GM21390 (cell line): ENCODE measurements around the gene FABP1.

Experiments used
- ATAC-seq: cut with Tn5 transposase; IDR thresholded peaks from one replicate; pipeline ENCODE4 v1.9.1; 2021; ENCODE audit not compliant: unreplicated experiment

The FABP1 gene

DNA sequence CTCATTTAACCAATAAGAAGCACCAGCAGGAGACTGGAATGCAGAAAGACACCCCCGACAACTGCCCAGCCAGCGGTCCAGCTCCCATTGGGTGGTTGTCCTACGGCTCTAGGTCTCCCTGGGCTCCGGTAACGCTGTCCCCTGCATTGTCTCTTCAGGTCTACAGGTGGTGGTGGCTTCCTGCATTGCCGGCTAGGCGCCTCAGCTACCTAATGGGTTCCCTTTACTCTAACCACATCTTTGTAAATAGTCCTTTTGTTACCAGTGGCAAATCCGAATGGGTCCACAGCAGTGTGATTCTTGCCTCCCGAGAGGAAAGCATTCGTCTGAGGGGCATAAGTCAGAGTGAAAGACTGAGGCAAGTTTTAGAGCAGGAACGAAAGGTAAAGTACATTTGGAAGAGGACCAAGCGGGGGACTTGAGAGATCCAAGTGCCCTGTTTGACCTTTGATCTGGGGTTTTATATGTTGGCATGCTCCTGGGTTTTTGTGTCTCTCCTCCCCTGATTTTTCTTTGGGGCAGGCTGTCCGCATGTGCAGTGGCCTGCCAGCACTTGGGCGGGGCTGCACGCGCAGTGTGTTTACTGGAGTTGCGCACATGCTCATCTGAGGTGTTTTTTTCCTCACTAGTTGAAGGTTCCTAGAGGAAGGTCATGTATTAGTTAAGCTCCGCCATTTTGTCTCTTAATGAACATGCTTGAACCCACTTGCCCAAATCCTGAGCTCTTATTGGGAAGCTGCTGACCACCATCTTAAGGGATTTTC, 11.0 kb downstream of the FABP1 start:
- no peak for ATAC-seq

DNA sequence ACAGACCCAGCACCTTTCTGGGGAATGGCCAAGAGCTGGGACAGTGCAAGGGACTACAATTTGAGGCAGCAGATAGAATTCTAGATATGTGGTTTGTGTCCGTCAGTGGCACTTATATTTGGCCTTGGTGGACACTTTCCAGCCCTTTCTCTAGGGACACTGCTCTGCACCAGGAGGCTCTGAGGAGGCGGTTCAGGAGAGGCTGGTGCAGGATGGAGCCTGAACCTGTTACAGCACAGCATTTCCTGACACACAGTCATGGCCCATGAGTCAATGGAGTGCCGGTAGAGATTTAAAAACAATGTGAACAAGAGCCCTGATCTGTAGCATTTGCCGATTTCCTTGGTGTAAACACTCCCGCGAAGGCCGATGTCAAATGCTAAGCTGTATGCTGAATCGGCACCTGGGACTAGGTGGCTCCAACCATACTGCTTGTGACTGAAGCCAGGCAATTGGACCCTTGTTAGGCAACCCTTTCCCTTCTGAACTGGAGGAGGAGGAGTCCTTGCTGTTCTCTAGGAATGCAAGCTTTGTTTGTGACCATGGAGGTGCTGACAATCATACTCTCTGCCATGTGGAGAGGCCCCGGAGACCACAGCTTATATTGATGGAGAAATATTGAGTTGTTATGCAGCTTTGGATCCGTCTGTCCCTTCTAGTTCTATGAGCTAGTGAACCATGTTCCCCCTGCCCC, 11.9 kb downstream of the FABP1 start:
- no peak for ATAC-seq

DNA sequence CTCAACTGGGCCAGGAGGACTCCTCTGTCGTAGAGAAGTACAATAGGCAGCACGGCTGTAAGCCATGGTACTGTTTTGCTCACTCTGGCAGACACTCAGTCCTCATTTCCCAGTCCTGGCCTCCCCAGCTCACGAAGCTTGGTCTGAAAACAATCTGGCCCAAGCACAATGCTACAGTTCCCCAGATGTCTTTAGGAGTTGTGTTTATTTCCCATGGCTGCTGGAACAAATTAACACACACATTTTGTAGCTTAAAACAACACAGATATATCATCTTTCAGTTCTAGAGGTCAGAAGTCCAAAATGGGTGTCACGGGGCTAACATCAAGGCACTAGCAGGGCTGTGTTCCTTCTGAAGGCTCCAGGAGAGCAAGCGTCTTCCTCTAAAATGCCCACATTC, 13.0 kb downstream of the FABP1 start:
- no peak for ATAC-seq

DNA sequence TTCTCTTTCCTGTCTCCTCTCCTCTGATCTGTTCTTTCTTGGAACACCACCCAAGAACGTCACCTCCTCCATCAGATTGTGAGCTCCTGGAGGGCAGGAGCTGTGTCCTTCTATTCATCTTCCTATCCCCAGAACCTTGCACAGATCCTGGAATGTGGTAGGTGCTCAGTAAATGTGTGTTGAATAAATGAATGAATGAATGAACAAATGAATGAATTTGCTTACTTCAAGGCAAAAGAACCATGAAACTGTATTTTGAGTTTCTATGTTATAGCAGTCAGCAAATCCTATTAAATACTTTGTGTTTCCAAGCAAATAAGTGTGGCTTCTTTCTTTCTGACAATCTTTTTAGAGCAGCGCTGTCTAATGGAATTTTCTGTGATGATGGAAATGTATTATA, 14.8 kb downstream of the FABP1 start:
- no peak for ATAC-seq

DNA sequence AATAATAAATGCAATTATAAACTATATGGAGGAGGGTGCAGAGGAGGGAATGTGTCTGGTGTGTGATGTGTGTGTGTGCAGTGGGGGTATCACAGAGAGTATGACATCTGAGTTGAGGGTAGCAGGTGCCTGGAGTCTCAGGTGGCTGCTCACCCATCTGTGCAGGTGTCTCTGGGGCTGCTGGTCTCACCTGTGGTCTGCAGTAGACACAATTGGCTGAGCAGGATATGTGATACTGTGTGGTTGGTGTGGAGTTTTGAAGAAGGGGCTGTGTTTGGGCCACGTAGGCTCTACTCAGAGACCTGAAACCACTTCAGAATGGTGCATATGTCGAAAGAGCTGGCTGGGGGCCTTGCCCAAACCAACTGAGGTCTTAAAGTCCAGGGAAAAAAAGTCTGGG, 17.0 kb downstream of the FABP1 start:
- no peak for ATAC-seq

DNA sequence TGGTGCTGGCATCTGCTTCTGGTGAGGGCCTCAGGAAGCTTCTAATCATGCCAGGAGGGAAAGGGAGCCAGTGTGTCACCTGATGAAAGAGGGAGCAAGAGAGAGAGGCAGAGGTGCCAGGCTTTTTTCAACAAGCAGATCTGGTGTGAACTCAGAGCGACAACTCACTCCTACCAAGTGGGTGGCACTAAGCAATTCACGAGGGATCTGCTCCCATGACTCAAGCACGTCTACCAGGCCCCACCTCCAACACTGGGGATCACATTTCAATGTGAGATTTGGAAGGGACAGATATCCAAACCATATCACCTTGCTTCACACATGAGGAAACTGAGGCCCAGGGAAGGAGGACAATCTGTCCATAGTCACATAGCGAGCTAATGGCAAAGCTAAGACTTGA, 19.1 kb downstream of the FABP1 start:
- ATAC-seq = no peak

DNA sequence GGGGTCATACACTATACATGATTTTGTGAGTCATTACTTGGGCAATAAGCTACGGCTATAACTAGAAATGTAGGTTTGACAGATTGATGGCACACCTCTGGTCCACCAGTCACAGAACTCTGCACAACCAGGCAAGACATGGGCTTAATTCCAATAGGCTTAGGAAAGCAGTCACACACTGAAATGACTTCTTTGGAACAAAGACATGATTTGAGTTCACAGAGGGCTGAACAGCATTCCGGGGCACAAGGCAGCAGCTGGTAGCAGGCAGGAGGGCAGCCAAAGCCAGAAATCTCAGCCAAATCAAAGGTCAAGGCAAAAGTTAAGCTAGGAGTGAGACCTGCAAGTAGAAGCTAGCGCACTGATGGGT, 27.4 kb downstream of the FABP1 start:
- no peak for ATAC-seq

DNA sequence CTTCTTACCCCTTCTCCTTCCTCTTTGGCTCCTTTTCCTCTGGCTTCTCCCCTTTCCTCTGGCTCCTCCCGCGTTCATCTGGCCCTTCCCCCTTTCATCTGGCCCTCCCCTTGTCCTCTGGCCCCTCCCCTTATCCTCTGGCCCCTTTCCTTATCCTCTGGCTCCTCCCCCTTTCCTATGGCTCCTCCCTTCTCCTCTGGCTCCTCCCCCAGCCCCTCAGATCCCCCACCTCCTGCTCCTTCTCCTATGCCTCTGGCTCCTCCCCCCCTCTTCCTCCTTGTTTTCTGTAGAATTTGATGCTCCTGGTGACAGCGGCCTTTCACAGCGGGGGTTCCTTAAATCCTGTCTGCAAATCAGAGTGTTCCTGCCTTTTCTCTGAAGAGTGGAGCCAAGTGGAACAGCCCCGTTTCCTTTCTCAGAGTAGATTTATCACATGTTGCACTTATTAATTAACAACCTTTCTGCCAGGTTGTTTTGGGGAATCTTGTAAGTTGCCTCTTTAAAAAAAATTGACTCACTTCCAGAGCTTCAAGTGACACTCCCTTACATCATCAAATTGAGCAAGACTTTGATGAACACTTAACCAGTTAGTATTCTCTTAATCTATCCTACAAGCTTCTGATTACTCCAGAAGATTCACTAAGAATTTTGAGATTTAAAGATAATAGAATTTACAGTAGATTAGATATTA, 27.9 kb downstream of the FABP1 start:
- ATAC-seq = no peak

DNA sequence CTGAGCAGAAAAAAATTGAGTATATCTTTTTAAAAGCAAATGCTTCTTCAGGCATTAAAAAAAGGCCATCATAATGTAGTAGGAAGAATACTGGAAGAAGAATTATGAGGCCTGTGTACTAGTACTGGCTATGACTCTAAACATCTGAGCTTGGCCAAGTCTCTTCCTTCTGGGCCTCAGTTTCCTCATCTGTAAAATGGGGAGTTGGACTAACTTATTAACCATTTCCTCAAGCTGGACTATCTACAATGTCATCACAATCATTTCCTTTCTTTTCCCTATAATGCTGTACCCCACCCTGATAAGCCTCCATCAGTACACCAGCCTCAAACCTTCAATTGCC, 29.3 kb downstream of the FABP1 start:
- no peak for ATAC-seq

DNA sequence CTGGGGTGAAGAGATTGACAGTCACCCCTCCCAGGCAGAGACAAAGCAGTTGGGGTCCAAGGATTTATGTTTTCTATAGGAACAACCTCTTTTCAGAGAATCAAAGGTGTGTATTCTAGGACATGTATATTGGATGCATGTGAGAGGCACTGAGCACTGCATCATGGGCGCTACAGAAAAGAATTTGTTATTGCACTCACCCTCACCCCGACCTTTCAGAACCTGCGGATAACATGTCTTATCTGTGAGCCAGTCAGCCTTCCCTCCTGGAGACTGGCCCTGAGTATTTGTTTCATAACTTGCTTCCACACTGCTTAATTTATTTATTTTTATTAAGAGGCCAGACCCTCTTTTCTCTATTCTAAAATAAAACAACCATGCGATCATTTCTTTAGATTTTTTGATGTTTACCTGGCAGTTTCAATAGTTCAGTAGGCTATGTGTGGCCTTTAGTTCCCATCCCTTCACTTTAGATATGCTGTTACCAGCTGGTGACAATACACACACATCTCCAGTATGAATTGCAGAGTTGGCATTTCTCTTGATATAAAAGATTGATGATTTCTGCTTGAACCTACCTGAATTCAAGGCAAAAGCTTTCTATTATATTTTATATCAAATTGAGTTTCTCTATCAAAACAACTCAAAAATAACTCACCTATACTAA, 29.8 kb downstream of the FABP1 start:
- no peak for ATAC-seq

DNA sequence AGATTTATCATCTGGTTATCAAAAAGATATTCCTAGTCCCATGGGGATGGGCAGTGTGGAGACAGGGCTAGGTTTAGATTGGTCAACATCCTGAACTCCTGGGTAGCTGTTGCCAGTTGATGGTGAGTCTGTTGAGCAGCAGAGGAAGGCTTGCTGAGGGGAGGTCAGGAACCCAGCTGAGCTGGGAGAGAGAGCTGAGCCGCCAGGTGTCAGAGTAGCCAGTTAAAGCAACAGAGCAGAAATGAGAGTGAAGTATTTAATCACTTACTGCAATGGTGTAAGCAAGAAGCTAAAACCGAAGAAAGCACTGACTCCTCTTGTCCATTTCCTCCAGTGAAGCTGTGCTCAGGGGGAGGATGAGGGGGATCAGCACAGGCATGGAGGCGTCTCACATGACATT, 30.7 kb downstream of the FABP1 start:
- ATAC-seq = no peak

DNA sequence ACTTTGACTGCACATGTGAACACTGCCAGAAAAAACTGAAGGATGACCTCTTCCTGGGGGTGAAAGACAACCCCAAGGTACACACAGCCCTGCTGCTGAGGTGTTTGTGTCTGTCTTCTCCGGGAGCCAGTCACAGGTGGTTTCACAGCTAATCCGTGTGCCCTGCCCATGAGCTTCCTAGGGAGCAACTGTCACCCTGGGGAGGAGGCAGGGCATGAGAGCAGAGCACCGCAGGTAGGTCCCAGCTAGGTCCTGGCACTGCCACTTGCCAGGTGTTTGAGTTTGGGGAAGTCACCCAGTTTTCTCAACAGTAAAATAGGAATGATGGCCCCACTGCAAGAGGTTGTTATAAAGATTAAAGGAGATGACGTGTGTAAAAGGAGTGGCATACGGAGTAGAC, 31.2 kb downstream of the FABP1 start:
- no peak for ATAC-seq

DNA sequence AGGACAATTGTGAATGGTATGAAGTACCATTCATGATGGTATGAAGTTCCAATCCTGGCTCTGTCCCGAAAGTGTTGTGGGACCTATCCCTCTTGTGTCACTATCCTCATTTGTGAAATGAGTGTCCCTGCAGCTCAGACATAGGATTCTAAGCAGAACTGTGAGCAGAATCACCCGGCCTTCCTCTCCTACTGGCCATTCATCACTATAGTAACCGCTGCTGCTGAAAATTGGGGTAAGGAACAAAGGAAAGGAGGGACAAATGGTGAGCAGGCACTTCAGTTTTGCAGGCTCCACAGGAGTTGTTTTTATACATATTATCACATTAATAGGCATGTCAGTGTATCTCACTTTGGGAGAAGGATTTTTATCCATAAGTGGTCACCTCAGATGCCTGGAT, 32.8 kb downstream of the FABP1 start:
- no peak for ATAC-seq

DNA sequence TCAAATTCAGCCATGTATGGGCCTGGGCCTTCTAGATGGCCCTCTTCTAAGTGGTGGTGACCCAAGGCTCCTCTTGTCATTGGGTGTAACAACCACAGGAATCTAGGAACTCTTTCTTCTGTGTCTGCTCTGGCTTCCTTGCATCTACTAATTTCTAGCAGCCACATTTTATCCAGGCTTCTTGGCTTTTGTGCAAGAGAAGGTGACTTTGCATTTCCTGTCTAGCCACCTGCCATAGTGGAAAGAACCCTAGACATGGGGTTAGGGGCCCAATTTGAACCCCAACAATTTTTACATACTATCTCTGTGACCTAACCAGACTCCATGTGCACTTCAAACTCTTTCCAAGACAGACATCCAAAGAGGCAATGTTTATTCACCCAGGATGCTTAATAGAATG, 35.1 kb downstream of the FABP1 start:
- ATAC-seq = no peak

DNA sequence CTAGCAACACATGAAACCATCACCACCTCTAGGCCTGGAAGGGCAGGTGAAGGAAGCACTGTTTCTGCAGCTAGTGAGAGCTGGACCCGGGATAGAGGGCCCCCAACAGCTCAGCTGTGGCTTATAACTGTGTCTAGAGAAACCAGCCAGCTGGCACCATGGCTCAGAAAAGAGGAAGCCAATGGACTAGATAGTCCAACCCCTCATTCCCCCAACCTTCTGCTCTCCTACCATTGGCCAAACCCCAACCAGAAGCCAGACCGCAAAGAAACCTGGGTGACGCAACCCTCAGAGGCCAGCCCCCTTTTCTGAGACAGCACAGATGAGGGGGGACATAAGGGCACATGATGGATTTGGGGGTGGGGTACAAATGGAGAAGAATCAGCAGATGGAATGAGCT, 35.9 kb downstream of the FABP1 start:
- no peak for ATAC-seq

DNA sequence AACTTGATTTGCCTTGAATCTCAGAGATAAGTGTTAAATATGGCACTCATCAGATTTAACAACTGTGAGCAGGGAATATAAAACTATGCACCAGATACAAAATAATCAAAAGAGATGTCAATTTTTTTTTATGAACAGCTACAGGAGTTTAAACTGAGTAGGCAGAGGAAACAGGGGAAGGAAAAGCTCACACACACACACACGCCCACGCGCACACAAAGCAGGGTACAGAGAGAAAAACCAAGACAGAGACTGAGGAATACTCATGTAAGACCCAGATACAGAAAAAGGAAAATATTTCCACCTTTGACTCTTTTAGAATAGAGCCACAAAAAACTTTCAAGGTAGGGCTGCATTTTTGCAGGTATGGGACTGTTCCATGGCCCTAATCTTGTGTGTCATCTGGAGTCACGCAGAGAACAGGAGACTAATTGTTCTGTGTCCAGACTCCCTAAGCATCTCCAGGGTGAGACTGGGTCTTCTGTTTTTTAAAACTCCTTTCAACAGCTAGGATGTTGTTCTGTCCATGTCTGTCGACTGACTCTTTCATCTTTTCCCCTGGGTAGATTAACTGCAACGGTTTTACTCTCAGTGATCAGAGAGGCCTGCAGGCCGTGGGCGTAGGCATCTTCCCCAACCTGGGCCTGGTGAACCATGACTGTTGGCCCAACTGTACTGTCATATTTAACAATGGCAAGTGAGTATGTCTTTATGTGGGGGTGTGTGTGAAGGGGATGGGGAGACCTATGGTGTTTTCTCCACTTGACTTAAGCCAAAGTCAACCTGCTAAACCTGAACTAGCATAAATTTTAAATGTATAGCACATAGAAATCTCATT, 37.2 kb downstream of the FABP1 start:
- ATAC-seq = no peak

DNA sequence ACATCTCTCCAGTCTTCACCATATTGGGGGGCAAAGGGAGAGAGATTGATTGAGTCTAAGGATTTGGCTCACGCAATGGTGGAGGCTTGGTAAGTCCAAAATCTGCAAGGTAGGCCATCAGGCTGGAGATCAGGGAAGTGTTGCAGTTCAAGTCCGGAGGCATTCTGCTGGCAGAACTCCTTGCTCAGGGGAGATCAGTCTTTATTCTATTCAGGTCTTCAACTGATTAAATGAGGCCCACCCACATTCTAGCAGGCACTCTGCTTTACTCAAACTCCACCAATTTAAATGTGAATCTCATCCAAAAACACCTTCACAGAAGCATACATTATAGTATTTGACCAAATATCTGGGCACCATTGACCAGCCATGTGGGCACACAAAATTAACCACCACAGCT, 38.9 kb downstream of the FABP1 start:
- no peak for ATAC-seq

DNA sequence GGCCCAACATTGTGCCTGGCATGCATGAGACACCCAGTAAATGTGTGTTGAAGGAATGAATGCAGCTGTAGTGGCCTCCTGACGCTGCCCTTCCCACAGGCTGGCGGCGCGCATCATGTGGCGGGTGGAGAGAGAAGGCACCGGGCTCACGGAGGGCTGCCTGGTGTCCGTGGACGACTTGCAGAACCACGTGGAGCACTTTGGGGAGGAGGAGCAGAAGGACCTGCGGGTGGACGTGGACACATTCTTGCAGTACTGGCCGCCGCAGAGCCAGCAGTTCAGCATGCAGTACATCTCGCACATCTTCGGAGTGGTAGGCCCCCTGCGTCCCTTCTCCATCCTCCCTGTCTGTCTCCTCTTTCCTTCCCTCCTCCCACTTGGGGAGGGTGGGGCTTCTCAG, 40.1 kb downstream of the FABP1 start:
- ATAC-seq = no peak

DNA sequence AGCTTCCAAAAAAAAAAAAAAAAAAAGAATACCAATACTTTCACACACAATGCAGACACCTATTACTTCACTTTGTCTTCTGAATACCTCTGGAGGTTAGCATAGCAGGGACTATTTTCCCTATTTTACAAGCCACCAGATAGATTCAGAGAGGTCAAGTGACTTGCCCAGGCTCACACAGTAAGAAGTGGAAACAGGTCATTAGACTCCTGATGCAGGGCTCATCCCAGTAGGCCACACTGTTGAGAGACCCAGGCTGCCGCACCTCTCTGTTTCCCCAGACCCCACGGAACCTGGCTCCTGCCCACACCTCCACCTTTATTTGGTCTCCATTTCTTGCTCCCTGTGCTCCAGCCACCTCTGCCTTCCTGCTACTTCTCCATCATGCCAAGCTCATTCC, 40.8 kb downstream of the FABP1 start:
- ATAC-seq = no peak

DNA sequence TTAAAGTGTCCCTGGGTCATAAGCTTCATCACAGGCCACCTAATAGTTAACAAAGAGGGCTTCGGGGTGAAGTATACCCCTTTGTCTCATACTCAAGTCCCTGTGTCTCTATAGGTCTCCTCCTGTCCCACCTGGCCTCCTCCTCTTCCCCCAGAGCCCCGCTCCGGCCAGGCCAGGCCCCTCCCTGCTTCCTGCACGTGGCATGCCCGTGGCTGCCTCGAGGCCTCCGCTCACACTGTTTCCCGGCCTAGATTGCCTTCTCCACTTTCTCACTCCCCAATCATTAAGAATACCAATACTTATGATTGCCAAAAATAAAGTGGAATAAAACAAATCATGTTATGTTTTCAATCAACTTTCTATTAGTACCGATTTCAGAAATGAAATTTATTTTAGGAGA, 41.5 kb downstream of the FABP1 start:
- ATAC-seq = no peak

DNA sequence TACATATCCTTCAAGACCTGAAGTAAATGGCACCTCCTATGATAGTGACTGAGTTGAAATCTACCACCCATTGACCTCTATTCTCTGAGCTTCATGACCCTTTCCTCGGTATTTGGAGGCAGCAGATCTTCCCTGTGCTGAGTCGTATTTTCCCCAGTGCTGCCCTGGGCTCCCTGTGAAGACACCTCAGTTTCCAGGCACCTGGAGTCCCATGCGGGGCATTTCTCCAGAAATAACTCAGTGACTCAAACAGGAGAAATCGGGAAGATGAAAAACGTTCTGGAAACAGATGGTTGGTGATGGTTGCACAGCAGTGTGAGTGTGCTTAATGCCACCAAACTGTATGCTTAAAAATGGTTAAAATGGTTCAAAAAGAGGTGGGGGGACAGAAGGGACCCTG, 42.3 kb downstream of the FABP1 start:
- ATAC-seq = no peak
